Fibroblast of the aortic adventitia (primary cell): ENCODE measurements around the gene SCUBE1. TPM values are rescaled to one million over a fixed set of nuclear protein-coding genes. Genes with fewer than 3 reads are reported as not detected.

ENCODE experiments used
- DNase-seq: peaks from one replicate; pipeline ENCODE4 v3.0.0-alpha.2; 2010; ENCODE audit warnings: low read depth
- H3K4me3 ChIP-seq: 2 replicates; pipeline ENCODE4 v1.5.1; 2011; ENCODE audit warnings: low read depth, mild to moderate bottlenecking, control low read depth, low read length, moderate library complexity
- CTCF ChIP-seq: IDR thresholded peaks from 2 replicates; pipeline ENCODE4 v1.5.1; 2011; ENCODE audit warnings: mild to moderate bottlenecking, low read length, control low read depth, inconsistent platforms; ENCODE audit not compliant: insufficient read depth
- total RNA-seq: library from RNA; depleted of rRNA; stranded (reverse); fragments of >200 nt; gene quantifications from 2 replicates; pipeline ENCODE4 v1.2.3, GENCODE V29; 2012; ENCODE audit warnings: low replicate concordance

Gene SCUBE1
- total RNA-seq, 1 donor, result not detected

GRCh38 chr22:43156413-43156812 lies 186.8 kb downstream of the SCUBE1 start:
- no peak for DNase-seq
- no peak for TF ChIP-seq CTCF
- H3K4me3 ChIP-seq, result no peak overlapping the region

- DNase-seq, result no peak
- TF ChIP-seq CTCF, result no peak
- no peak overlapping the region for H3K4me3 ChIP-seq
Observed at GRCh38 chr22:43155789-43156188, 187.4 kb downstream of the SCUBE1 start.

- H3K4me3 ChIP-seq, result no peak overlapping the region
- no peak for DNase-seq
- TF ChIP-seq CTCF, result no peak
Observed at GRCh38 chr22:43154887-43155536, 188.2 kb downstream of the SCUBE1 start.

GRCh38 chr22:43153899-43154298 lies 189.3 kb downstream of the SCUBE1 start:
- H3K4me3 ChIP-seq, result no peak overlapping the region
- TF ChIP-seq CTCF, result no peak
- DNase-seq, result no peak

GRCh38 chr22:43152357-43153071 lies 190.7 kb downstream of the SCUBE1 start:
- H3K4me3 ChIP-seq, result peak overlapping the region; percentile 80
- DNase-seq, result peak; percentile 56
- TF ChIP-seq CTCF, result no peak

GRCh38 chr22:43152003-43152356 lies 191.2 kb downstream of the SCUBE1 start:
- H3K4me3 ChIP-seq, result peak overlapping the region; percentile 80
- no peak for TF ChIP-seq CTCF
- DNase-seq, result no peak
